GM21825 (cell line): Measurements from ENCODE around the gene LHX3.

Source experiments
- ATAC-seq: cut with Tn5 transposase; IDR thresholded peaks from one replicate; pipeline ENCODE4 v1.9.1; 2021; ENCODE audit warnings: mild to moderate bottlenecking, moderate library complexity; ENCODE audit not compliant: unreplicated experiment

The LHX3 gene

GRCh38 chr9:136194540-136194939 is 10.4 kb downstream of the LHX3 start:
- ATAC-seq: no peak

- ATAC-seq: no peak
Measured at GRCh38 chr9:136193891-136194279, 11.0 kb downstream of the LHX3 start.

GRCh38 chr9:136193127-136193890 is 11.6 kb downstream of the LHX3 start:
- no peak for ATAC-seq

GRCh38 chr9:136192289-136193126 is 12.4 kb downstream of the LHX3 start:
- no peak for ATAC-seq

- ATAC-seq: no peak
Measured at GRCh38 chr9:136191960-136192286, 13.0 kb downstream of the LHX3 start.

- no peak for ATAC-seq
Measured at GRCh38 chr9:136191099-136191959, 13.6 kb downstream of the LHX3 start.

GRCh38 chr9:136190656-136191055 is 14.3 kb downstream of the LHX3 start:
- ATAC-seq: no peak

- ATAC-seq: no peak
Measured at GRCh38 chr9:136190237-136190601, 14.7 kb downstream of the LHX3 start.

- ATAC-seq: no peak
Measured at GRCh38 chr9:136189394-136190236, 15.3 kb downstream of the LHX3 start.

GRCh38 chr9:136187683-136188586 is 17.0 kb downstream of the LHX3 start:
- no peak for ATAC-seq

- ATAC-seq: no peak
Measured at GRCh38 chr9:136187197-136187596, 17.7 kb downstream of the LHX3 start.

GRCh38 chr9:136186386-136186785 is 18.5 kb downstream of the LHX3 start:
- no peak for ATAC-seq

GRCh38 chr9:136185596-136186366 is 19.1 kb downstream of the LHX3 start:
- no peak for ATAC-seq

- ATAC-seq: no peak
Measured at GRCh38 chr9:136185066-136185465, 19.9 kb downstream of the LHX3 start.

GRCh38 chr9:136182850-136183422 is 22.0 kb downstream of the LHX3 start:
- no peak for ATAC-seq

- ATAC-seq: no peak
Measured at GRCh38 chr9:136182420-136182787, 22.5 kb downstream of the LHX3 start.

- ATAC-seq: no peak
Measured at GRCh38 chr9:136181784-136182419, 23.0 kb downstream of the LHX3 start.

- ATAC-seq: no peak
Measured at GRCh38 chr9:136180586-136180985, 24.3 kb downstream of the LHX3 start.
